Vagina (tissue), 1 donor: Measurements from ENCODE around the gene FKBP7. TPM values are rescaled to one million over a fixed set of nuclear protein-coding genes. Genes with fewer than 3 reads are reported as not detected.

ENCODE experiments used
- total RNA-seq: library from RNA; depleted of rRNA; stranded (reverse); fragments of >200 nt; gene quantifications from one replicate; pipeline ENCODE4 v1.2.3, GENCODE V29; 2016

Gene FKBP7
- total RNA-seq, 1 donor from 2014 or later = 30.9 TPM

Other genes starting within 250 kb of the FKBP7 start
- gene PRKRA, start 27.4 kb downstream of the FKBP7 start, total RNA-seq = 79.3 TPM
- gene PJVK, start 27.2 kb downstream of the FKBP7 start, total RNA-seq = 4.9 TPM
- gene PLEKHA3, start 1.9 kb upstream of the FKBP7 start, total RNA-seq = 5.9 TPM